ENCODE results near the gene SAE1. TPM values are rescaled to one million over a fixed set of nuclear protein-coding genes. Genes with fewer than 3 reads are reported as not detected.
A peak's percentile ranks its signal among the peaks of the same experiment; 100 is the strongest.

The SAE1 gene
- polyA plus RNA-seq, 1 experiment = 138 TPM

DNA sequence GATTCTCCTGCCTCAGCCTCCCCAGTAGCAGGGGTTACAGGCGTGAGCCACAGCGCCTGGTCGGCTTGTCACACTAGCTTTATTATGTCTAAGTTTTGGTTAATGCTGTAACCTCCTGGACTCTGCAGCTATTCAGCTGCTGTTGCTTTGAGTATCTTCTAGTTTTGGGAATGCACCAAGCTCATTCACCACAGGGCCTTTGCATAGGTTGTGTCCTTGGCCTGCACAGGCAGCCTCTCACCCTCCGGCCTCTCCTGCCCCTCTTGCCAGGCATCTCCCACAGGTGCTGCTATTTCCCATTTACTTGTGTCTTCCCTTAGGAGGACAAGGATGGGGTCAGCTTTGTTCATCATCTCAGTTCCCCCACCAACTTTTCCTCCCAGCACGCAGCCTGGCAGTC, 123.3 kb downstream of the SAE1 start:
- DNase-seq (ENCODE audit: low read depth) = no peak
- CTCF ChIA-PET = interaction anchor here (1.4 to 5.9 kb wide), 3 partner anchors 8 to 104 kb away, joined by 6 to 85 read pairs (median 17); no protein-coding TSS in a partner anchor
- H3K36me3 ChIP-seq (ENCODE audit: control insufficient read depth, insufficient read depth, low read length) = peaks cover 6% of the 10 kb centered on the region
- H3K27me3 ChIP-seq (ENCODE audit: control insufficient read depth, insufficient read depth, low read length) = no peaks in the 10 kb centered on the region
- POLR2A ChIA-PET = no interaction called here
- TF ChIP-seq, protein P1, sequence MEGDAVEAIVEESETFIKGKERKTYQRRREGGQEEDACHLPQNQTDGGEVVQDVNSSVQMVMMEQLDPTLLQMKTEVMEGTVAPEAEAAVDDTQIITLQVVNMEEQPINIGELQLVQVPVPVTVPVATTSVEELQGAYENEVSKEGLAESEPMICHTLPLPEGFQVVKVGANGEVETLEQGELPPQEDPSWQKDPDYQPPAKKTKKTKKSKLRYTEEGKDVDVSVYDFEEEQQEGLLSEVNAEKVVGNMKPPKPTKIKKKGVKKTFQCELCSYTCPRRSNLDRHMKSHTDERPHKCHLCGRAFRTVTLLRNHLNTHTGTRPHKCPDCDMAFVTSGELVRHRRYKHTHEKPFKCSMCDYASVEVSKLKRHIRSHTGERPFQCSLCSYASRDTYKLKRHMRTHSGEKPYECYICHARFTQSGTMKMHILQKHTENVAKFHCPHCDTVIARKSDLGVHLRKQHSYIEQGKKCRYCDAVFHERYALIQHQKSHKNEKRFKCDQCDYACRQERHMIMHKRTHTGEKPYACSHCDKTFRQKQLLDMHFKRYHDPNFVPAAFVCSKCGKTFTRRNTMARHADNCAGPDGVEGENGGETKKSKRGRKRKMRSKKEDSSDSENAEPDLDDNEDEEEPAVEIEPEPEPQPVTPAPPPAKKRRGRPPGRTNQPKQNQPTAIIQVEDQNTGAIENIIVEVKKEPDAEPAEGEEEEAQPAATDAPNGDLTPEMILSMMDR (IDR thresholded peaks at IDR 0.05; ENCODE audit: insufficient read depth, low read depth, low read length) = no peak
- H3K4me3 ChIP-seq (ENCODE audit: low read depth, low read length) = no peak overlapping the region

DNA sequence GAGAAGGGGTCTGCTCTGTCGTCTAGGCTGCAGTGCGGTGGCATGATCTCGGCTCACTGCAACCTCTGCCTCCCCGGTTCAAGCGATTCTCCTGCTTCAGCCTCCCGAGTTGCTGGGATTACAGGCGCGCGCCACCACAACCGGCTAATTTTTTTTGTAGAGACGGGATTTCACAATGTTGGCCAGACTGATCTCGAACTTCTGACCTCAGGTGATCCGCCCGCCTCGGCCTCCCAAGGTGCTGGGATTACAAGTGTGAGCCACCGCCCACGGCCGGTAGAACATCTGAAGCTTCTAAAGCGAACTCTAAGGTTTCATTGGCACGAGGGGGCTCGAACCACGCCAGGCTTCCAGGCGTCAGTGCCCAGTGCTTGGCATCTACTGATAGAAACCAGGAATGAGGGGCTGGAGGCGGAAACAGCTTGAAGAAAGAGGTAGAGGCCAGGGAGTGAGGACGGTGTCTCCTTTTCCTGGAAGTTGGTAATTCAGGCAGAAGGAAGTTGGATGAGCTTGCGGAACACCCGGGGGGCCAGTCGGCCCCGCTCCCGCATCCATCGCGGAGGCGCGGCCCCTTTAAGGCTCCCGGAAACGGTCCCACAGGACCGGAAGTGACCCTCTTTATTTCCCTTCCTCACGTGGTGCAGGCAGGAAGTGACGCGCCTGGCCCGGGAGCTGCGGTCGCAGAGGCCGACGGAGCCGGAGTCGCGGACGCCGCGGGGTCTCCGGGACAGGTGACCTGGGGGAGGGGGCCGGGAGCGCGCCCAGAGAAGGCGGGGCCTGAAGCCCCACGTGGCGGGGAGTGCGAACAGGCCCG, 125.5 kb downstream of the SAE1 start, which contains the start of gene CCDC9:
CCDC9 (plus strand) TSS at position 647 of the 814 bp plus-strand sequence. CDS start 1,876 bp downstream, outside the sequence.
- no peaks in the 10 kb centered on the region for H3K27me3 ChIP-seq (ENCODE audit: control insufficient read depth, insufficient read depth, low read length)
- POLR2A ChIA-PET = interaction anchor here (0.6 to 1.6 kb wide), 7 partner anchors 12 to 474 kb away, joined by 3 to 15 read pairs (median 4); partner anchors contain the start of gene INAFM1
- CTCF ChIA-PET = interaction anchor here (0.5 to 5.9 kb wide), 5 partner anchors 10 to 388 kb away, joined by 3 to 85 read pairs (median 3); no protein-coding TSS in a partner anchor
- DNase-seq (ENCODE audit: low read depth) = no peak
- TF ChIP-seq, protein P1 (IDR thresholded peaks at IDR 0.05; ENCODE audit: insufficient read depth, low read depth, low read length) = no peak
- H3K36me3 ChIP-seq (ENCODE audit: control insufficient read depth, insufficient read depth, low read length) = peaks cover 21% of the 10 kb centered on the region
- H3K4me3 ChIP-seq (ENCODE audit: low read depth, low read length) = peak within 1 kb of the TSS; percentile 63

DNA sequence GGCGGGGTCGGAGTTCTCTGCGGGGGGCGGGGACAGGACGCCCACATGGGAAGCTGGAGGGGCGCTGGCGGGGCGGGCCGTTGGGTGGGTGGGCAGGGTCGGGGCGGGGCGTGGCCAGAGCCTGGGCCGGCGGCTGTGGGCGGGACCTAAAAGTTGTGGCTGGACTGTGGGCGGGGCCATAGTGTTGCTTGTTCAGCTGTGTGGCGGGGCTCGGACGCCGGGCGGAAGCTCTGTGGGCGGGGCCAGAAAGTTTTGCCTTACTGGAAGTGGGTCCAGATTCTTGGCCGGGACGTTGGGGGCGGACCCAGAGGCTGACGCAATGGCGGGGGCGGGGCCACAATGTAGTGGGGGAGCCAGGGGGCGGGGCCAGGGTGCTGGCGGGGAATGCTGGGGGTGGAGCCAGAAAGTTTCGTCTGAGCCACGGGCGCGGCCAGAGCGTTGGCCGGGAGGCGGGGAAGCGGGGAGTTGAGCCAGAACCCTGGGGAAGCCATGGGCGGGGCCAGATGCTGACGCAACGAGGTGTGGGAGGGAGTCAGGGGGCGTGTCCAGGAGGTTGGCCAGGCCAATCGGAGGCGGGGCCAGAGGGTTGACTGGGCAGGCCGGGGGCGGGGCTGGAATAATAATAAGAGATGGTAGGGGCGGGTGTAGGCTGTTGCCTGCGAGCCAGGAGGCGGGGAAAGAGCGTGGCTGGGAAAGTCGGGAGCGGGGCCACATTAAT, 126.2 kb downstream of the SAE1 start:
- ChIA-PET CTCF (interaction anchor here (0.6 to 5.9 kb wide), 7 partner anchors 11 to 322 kb away, joined by 3 to 85 read pairs (median 4); no protein-coding TSS in a partner anchor), POLR2A (interaction anchor here (0.6 to 1.6 kb wide), 8 partner anchors 13 to 1242 kb away, joined by 3 to 15 read pairs (median 4); partner anchors contain the start of gene INAFM1)
- peak; percentile 87 for DNase-seq (ENCODE audit: low read depth)
- no peaks in the 10 kb centered on the region for H3K27me3 ChIP-seq (ENCODE audit: control insufficient read depth, insufficient read depth, low read length)
- TF ChIP-seq, protein P1 (IDR thresholded peaks at IDR 0.05; ENCODE audit: insufficient read depth, low read depth, low read length) = no peak
- H3K4me3 ChIP-seq (ENCODE audit: low read depth, low read length) = peak overlapping the region; percentile 63
- peaks cover 23% of the 10 kb centered on the region for H3K36me3 ChIP-seq (ENCODE audit: control insufficient read depth, insufficient read depth, low read length)

DNA sequence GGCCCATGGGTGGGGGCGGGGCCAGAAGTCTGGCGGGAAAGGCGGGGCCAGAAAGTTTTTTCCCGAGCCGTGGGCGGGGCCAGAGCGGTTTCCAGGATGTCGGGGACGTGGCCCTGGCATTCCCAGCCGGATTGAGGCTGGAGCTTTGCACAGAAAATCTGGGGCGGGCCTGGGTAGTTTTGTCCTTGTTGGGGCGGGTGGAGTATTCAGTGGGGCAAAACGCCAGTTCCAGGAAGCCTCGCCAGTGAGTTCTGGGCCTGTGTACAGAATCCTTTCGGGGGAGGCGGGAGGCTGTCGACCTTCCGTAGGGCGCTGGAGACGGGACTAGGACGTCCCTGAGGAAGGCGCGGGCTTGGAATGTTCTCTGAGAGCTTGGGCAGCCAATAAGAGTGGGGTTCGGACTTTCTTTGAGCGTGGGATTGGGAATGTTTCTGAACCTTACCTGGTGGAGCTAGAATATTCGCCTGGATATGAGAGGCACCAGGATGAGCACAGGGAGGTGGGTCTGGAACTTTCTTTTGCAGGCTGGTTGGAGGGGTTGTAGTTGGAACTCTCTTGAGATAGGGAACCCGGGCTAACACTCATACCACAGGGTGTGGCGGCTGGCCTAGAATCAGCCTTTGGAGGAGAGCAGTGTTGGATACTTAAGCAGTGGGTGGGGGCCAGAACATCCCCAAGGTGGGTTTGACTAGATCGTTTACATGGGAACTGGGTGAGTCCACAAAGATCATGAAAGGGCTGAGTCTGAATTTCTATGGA, 127.0 kb downstream of the SAE1 start:
- Histone ChIP-seq H3K36me3 (ENCODE audit: control insufficient read depth, insufficient read depth, low read length) (peaks cover 24% of the 10 kb centered on the region), H3K27me3 (ENCODE audit: control insufficient read depth, insufficient read depth, low read length) (no peaks in the 10 kb centered on the region), H3K4me3 (ENCODE audit: low read depth, low read length) (peak overlapping the region; percentile 54)
- POLR2A ChIA-PET = interaction anchor here (0.8 to 1.6 kb wide), 3 partner anchors 17 to 1242 kb away, joined by 3 to 15 read pairs (median 5); partner anchors contain the start of gene INAFM1
- CTCF ChIA-PET = interaction anchor here (0.6 to 5.9 kb wide), 6 partner anchors 11 to 134 kb away, joined by 3 to 85 read pairs (median 4); no protein-coding TSS in a partner anchor
- DNase-seq (ENCODE audit: low read depth) = no peak
- TF ChIP-seq, protein P1 (IDR thresholded peaks at IDR 0.05; ENCODE audit: insufficient read depth, low read depth, low read length) = no peak

All from BJ (cell line).